Caki2 (cell line): ENCODE data around the gene TUFT1. TPM values are rescaled to one million over a fixed set of nuclear protein-coding genes. Genes with fewer than 3 reads are reported as not detected.

Experiments used
- DNase-seq: peaks from one replicate; pipeline ENCODE4 v3.0.0-alpha.2; 2015; ENCODE audit warnings: low read depth
- in situ Hi-C: cut with HindIII; loops from 2 replicates; pipeline ENCODE4 v1.10.0; 2016; ENCODE audit warnings: low sequenced_read_pairs, low pct_unique_long_range_greater_than_20kb, mixed read lengths
- total RNA-seq: library from RNA; depleted of rRNA; stranded (reverse); fragments of >200 nt; shearing (Covaris generic); gene quantifications from 2 replicates; pipeline ENCODE4 v1.2.3, GENCODE V29; 2014; ENCODE audit warnings: low replicate concordance; rRNA removed

TUFT1 gene, protein sequence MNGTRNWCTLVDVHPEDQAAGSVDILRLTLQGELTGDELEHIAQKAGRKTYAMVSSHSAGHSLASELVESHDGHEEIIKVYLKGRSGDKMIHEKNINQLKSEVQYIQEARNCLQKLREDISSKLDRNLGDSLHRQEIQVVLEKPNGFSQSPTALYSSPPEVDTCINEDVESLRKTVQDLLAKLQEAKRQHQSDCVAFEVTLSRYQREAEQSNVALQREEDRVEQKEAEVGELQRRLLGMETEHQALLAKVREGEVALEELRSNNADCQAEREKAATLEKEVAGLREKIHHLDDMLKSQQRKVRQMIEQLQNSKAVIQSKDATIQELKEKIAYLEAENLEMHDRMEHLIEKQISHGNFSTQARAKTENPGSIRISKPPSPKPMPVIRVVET
- total RNA-seq: 4.2 and 5.8 TPM in 2 replicates

DNA sequence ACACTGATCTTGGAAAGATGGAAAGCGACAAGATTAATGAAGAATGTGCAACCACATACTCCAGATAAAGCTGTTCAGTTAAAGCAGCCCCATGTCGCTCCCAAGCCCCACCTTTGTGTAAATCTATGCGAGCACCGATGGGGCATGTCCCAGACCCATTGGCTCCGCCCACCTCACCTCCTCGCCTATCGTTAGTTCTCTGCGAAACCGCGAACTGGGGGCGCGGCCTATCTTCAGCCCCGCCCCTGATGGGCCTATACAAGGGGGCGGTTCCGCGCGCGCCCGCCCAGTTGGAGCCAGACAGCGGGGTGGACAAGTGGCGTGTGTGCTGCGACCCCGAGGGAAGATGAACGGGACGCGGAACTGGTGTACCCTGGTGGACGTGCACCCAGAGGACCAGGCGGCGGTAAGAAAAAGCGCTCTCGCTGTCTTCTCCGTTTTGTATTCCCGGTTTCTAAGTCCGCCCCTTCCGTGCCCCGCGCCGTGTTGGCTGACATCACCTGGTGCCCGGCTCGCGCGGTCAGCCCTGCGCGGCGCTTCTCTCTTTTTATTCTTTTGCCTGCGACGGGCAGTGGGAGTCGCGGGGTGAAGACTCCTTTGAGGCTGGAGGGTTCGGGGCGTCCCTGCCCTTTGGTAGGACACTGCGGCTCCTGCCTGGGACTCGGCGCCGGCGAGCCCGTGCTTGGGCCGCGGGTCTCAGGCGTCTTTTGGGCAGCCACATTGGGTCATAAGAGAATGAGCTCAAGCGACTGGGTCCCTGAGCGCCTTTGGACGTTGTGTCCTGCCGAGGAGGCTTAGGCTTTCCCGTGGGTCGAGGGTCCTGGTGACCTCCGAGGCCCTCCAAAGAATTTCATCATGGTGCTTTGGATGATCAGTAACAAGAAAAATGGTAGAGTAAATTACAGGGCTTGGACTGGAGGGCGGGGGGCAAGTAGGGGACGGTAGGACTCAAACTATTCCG is at the start of gene TUFT1:
TSS of gene TUFT1 (plus strand) at position 289 of the 961 bp plus-strand sequence. CDS start at position 347, 58 bp downstream.
- DNase-seq: peak; percentile 94
- in situ Hi-C loops: no loop called here

DNA sequence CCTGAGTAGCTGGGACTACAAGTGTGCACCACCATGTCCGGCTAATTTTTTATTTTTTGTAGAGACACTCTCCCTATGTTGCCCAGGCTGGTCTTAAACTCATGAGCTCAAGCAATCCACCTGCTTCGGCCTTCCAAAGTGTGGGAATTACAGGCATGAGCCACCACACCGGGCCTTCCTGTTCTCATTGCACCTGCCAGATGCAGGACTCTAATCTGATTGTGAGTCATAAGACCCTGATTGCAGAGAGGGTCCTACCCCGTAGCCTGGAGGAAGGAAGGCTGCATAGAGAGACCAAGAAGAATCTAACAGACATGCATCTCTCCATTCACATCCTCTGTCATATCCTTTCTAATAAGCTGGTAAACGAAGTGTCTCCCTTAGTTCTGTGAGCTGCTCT is 48.5 kb upstream of the TUFT1 start:
- in situ Hi-C loops: no loop called here
- DNase-seq: no peak

DNA sequence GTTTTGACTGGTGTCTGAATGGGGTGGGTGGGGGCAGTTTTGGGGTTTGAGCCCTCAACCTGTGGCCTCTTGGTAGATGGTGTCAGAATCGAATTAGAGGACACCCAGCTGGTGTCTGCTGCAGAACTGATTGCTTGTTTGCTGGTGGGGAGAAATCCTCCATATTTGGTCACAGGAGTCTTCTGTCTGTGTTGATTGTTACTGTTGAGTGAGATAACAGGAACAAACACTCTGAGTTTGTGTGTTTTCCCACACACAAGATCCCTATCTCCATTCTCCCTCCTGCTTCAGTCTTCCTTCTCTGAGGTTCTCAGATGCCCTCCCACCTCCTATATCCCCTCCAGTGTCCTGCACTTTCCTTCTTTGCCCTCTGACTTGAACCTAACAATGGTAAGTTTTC is 48.0 kb upstream of the TUFT1 start:
- no peak for DNase-seq
- in situ Hi-C loops: no loop called here

DNA sequence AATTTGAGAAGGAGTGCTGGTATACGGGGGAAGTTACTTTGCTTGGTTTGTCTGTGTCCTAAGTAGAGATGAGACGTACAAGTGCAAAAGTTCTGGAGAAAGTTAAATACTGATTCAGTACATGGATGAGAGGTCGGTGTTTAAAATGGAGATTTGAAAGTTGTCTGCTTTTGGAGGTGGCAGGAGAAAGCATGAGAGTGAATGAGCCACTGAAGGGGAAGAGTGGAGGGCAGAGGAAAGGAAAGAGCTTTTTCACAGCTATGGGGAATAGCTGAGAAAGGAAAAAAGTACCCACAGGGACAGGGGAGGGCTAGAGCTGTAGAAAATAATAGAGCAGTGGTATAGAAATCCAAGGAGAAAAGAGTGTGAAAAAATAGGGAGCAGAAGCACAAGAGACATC is 47.1 kb upstream of the TUFT1 start:
- DNase-seq: no peak
- in situ Hi-C loops: no loop called here

DNA sequence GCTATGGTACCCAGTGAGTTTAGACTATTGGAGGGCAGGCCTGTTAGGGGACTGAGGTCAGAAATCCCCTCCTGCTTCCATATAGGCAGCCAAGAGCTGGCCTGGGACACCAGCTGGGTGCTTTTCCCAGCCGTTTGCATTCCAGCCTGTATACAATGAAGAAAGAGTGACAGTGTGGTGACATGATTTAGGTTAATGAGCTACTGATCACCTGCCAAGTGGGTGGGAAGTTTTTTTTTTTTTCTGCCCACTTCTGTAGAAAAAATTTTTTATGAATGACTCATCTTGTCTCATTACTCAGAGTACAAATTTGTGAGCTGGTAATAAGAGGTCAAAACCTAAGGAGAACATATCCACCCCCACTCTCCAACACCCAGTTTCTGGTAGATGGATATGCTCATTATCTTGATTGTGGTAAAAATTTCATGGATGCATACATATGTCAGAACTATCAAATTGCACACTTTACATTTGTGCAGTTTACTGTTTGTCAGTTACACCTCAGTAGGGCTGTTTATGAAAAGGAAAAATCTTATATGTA is 45.3 kb upstream of the TUFT1 start:
- in situ Hi-C loops: no loop called here
- peak; percentile 86 for DNase-seq

DNA sequence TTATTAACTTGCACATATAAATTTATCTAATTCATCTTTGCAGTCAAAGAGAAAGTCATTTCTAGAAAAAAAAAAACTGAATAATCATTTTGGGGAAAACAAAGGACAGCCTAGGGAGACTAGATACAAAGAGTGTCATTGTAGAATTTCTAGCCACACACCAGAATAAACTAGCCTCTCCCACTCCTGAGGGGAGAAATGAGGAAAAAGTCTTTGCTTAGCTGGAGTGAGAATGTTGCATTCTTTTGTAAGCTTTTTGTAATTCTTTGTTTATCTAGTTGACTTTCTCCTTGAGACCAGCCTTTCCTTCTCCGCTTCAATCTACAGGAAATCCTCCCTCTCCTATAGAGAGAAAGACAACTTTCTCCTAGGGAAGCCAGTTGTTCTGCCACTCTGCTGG is 44.8 kb upstream of the TUFT1 start:
- in situ Hi-C loops: no loop called here
- no peak for DNase-seq

DNA sequence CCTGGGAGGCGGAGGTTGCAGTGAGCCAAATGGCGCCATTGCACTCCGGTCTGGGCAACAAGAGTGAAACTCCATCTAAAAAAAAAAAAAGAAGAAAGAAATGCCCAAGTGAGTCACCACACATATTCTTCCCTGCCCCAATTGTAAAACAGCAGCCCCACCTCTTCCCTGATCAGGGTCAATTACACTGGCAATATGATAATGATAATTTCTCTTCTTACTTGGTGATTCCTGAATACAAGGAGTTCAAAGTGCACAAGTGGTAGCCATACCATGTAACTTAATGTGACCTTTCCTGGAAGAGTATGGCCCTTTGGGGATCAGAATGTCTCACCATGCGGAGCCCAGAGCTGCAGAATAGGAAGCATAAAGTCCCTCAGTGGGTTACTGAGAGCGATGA is 40.7 kb upstream of the TUFT1 start:
- no peak for DNase-seq
- in situ Hi-C loops: no loop called here

DNA sequence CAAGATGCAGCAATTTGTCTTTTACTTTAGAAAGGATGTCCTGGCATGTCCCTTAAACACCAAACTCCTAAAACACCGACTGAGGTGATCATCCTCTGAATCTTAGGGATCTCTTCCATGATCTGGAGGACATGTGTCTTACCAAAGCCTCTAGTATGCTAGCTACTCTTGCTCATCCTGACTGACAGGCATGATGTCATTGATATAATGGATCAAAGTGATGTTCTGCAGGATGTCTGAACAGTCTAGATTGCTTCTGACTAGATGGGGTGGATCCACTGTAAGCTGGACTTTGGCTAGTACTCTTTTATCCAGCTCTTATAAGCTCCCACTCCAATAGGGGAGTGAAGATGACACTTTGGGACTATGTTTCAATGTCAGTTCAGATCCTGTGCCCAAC is 40.2 kb upstream of the TUFT1 start:
- DNase-seq: no peak
- in situ Hi-C loops: no loop called here

DNA sequence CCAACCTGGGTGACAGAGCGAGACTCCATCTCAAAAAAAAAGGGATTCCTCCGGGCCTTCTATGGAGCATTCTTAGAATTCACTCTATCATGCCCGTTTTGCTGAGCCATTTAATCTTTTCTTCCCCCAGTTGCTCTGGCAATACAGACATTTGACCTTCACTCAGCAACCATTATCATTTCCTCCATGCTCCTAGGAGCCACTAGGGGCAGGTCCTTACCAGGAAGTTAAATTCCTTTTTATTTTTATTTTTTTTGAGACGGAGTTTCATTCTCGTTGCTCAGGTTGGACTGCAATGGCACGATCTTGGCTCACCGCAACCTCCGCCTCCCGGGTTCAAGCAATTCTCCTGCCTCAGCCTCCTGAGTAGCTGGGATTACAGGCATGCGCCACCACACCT is 38.6 kb upstream of the TUFT1 start:
- in situ Hi-C loops: no loop called here
- DNase-seq: peak; percentile 37

DNA sequence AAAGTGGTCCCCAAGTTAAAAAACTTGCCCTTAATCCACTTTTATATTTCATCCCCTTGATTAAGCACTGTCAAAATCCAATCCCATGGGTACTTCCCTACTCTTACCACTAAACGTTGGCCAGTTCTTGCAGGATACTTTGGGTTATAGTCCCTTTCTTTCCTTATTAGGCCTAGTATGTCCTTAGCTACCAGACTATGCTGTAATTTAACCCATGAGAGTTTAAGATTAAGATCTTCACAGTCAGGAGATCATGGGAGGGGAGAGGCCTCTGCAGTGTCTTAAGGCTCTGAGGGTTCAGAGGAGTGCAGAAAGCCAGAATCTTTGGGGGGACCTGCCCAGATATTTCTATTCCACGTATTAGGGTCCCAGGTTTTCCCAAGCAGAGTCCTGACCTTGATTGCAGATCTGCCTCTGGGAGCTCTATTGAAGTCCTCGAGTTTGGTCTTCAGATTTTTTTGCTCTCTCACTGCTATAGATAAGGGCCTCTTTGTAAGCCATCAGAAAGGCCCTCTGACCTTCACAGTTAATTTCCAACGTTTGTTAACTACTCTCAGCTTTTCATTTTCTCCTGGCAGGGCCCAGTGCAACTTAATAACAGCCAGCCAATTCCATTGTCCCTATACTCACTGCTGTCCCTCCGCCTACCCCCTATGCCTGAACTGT is 37.9 kb upstream of the TUFT1 start:
- no peak for DNase-seq
- in situ Hi-C loops: no loop called here

DNA sequence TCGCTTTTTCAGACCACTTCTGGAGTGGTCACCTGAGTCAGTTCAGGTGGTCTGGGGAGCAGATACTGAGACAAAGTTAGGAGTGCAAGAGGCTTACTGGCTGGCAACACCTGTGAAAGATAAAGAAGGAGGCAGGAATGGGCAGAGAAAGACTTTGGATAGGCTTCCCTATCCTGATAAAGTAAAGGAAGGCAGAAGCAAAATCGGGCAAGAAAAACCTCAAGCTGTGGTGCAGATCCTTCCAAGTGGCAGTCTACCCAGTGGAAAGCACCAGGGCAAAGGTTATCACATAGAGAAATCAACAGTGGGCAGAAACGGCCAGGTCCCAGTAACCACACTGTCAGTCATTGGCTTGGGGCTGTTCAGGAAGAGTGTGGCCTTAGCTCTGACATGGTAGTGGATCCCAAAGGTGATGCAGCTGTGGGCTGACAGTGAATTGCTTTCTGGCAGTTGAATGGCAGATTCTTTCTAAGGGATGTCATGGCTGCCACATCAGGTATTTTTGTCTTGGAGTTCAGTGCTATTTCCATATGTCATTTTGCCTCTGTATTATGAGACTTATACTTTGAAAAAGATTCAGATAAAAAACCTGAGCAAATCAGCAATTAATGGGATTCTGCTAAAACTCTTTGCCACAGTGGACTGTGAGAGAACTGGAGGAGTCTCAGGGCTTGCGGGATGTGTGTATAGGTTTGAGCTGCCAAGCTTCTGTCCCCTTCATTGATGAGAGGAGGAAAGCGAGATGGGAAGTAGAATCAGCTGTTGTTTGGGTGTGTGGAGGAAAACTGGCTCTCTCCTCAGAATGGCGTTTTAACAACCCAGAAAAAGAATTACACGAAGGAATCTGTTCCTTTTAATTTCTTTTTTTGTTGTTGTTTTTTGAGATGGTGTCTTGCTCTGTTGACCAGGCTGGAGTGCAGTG is 37.0 kb upstream of the TUFT1 start:
- in situ Hi-C loops: no loop called here
- peak; percentile 39 for DNase-seq

DNA sequence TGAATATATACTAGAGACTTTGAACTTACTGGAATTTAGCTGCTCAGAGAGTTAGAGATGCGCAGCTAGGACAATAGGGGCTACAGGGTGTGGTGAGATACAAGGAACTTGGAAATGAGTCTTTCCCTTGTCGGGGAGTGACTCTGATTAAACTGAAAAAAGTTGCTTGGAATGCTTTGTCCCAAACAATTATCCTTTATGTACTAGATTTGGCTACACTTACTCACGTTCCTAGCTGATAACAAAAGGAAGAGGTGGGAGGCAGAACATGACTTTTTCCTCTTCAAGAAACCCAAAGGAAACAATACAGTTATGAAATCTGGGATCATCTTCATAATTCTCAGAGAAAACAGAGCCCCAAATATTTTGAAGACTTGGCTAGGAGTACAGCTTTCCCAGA is 35.9 kb upstream of the TUFT1 start:
- in situ Hi-C loops: no loop called here
- DNase-seq: no peak

DNA sequence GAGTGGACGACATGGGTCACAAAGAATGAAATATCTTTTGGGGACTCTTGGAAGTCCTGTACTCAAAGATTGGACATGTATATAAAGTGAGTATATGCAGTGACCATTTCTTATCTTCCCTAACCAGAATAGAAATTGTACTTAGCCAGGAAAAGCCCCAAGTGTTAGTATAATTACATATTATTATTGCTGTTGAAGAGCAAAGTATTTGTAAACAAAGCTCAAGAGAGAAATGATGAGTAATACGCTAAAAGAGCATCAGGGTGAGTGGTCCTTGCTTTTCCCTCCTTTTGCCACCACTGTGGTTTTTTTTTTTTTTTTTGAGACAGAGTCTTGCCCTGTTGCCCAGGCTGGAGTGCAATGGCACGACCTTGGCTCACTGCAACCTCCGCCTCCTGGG is 35.4 kb upstream of the TUFT1 start:
- in situ Hi-C loops: no loop called here
- DNase-seq: no peak

DNA sequence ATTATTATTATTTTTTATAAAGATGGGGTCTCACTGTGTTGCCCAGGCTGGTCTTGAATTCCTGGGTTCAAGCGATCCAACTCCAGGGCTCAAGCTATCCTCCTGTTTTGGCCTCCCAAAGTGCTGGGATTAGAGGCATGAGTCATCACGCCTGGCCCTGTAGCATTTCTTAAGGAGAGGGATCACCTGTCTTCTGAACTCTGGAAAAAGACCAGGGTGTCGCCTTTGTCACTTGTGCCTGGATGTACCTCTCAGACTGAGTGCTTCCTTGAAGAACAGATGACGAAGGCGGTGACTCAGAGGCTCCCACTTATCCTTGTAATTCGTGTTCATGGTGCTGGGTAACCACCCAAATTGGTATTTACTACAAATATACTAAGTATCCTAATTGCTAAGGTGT is 31.3 kb upstream of the TUFT1 start:
- in situ Hi-C loops: no loop called here
- no peak for DNase-seq

DNA sequence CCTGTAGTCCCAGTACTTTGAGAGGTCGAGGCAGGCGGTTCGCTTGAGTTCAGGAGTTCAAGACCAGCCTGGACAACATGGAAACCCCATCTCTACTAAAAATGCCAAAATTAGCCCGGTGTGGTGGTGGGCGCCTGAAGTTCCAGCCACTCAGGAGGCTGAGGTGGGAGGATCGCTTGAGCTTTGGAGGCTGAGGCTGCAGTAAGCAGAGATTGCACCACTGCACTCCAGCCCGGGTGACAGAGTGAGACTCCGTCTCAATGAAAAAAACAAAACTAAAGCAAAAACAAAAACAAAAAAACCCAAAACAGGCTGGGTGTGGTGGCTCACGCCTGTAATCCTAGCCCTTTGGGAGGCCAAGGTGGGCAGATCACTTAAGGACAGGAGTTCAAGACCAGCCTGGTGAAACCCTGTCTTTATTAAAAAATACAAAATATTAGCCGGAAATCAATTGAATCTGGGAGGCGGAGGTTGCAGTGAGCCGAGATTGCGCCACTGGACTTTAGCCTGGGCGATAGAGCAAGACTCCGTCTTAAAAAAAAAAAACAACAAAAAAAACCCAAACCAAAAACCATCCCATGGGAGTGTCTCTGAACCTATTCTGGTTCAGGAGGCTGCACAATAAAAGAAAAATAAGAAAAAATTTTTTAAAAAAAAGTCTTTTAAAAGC is 30.6 kb upstream of the TUFT1 start:
- DNase-seq: no peak
- in situ Hi-C loops: no loop called here

DNA sequence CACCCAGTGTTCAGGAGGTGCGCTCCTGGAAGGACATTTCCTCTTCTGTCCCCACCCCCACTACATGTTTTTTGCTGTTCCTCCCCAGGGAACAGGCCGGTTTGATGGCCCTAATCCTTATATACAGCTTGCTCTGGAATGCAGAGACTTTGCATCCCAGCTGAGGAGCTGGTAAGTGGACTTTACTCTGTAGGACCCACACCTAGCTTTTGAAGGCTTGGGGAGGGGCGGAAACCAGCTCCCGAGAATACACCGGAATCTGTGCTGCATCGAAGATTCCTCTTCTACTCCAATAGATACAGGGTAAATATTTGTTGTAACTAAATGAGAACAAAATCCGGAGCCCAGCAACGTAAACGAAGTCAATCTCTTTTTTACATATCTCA is 30.1 kb upstream of the TUFT1 start:
- no peak for DNase-seq
- in situ Hi-C loops: no loop called here

DNA sequence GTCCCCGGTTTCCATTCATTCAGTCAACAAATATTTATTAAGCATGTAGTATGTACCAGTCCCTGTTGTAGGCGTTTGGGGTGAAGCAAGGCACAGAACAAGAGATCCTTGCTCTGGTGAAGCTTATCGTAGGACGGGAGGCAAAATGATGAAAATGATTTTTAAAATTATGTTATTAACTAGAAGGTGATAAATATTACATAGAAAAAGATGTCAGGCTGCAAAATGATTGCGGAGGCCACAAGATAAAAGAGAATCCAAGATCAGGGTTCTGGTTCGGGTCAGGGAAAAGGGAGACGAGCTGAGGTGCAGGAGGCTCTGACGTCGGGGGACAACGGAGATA is 29.5 kb upstream of the TUFT1 start:
- in situ Hi-C loops: no loop called here
- DNase-seq: no peak
